BLaER1 treated with 17β-estradiol and CSF1 and Interleukin-3, amounts not matched to agents 10 nM and 100 nM (cell line): ENCODE results near the gene SWSAP1.

ENCODE experiments used
- H3K27ac ChIP-seq, 11 experiments: shearing (Covaris generic); formaldehyde crosslinking; 2 replicates each; pipeline ENCODE4 v1.8.1; 2022
- H3K27me3 ChIP-seq, 11 experiments: shearing (Covaris generic); formaldehyde crosslinking; 2 replicates each; pipeline ENCODE4 v1.8.1; 2022
- H3K36me3 ChIP-seq, 11 experiments: shearing (Covaris generic); formaldehyde crosslinking; 2 replicates each; pipeline ENCODE4 v1.8.1; 2022
- H3K4me1 ChIP-seq, 10 experiments: shearing (Covaris generic); formaldehyde crosslinking; 2 replicates each; pipeline ENCODE4 v1.8.1; 2022
- H3K4me2 ChIP-seq, 11 experiments: shearing (Covaris generic); formaldehyde crosslinking; 2 replicates each; pipeline ENCODE4 v1.8.1; 2022
- H3K4me3 ChIP-seq, 10 experiments: shearing (Covaris generic); formaldehyde crosslinking; 2 replicates each; pipeline ENCODE4 v1.8.1; 2022
- H3K9ac ChIP-seq, 11 experiments: shearing (Covaris generic); formaldehyde crosslinking; 2 replicates each; pipeline ENCODE4 v1.8.1; 2022
- H3K9me3 ChIP-seq, 11 experiments: shearing (Covaris generic); formaldehyde crosslinking; replicated peaks in 1 of 11; 2 replicates each; pipeline ENCODE4 v1.8.1; 2022
- H4K20me1 ChIP-seq, 11 experiments: shearing (Covaris generic); formaldehyde crosslinking; 2 replicates each; pipeline ENCODE4 v1.8.1; 2022
- Cebpa-rat ChIP-seq, 11 experiments: shearing (Covaris generic); IDR thresholded peaks; 2 replicates each; pipeline ENCODE4 v1.8.1; 2022

Gene SWSAP1

GRCh38 chr19:11356676-11357550 lies 17.6 kb upstream of the SWSAP1 start:
- H3K9me3 ChIP-seq = no peaks in the 10 kb centered on the region
- peaks cover 6 to 25% (median 18%) of the 10 kb centered on the region in 10 experiments; a peak in 18 of 20 replicates for H3K4me1 ChIP-seq
- H3K36me3 ChIP-seq = peaks cover 0 to 35% (median 11%) of the 10 kb centered on the region in 11 experiments; a peak in 10 of 22 replicates
- peak overlapping the region in 3 of 10 experiments; percentile 51 to 73 (median 65); a peak in 5 of 20 replicates for H3K4me3 ChIP-seq
- peaks cover 0 to 39% (median 0%) of the 10 kb centered on the region in 11 experiments; a peak in 9 of 22 replicates for H4K20me1 ChIP-seq
- no peak for TF ChIP-seq Cebpa-rat (IDR thresholded peaks at IDR 0.05)
- no peak overlapping the region for H3K9ac ChIP-seq
- no peak overlapping the region for H3K27ac ChIP-seq
- H3K4me2 ChIP-seq = peak overlapping the region in 10 of 11 experiments; percentile 76 to 98 (median 88); a peak in 14 of 22 replicates
- no peaks in the 10 kb centered on the region for H3K27me3 ChIP-seq

GRCh38 chr19:11359421-11359820 lies 15.0 kb upstream of the SWSAP1 start:
- Histone ChIP-seq H3K4me2 (no peak overlapping the region), H3K36me3 (peaks cover 0 to 61% (median 12%) of the 10 kb centered on the region in 11 experiments; a peak in 11 of 22 replicates), H3K9ac (no peak overlapping the region), H3K4me3 (no peak overlapping the region), H3K9me3 (no peaks in the 10 kb centered on the region), H3K4me1 (peaks cover 6 to 25% (median 18%) of the 10 kb centered on the region in 10 experiments; a peak in 18 of 20 replicates), H4K20me1 (peaks cover 0 to 49% (median 0%) of the 10 kb centered on the region in 11 experiments; a peak in 9 of 22 replicates), H3K27me3 (no peaks in the 10 kb centered on the region), H3K27ac (no peak overlapping the region)
- no peak for TF ChIP-seq Cebpa-rat (IDR thresholded peaks at IDR 0.05)

- H3K27me3 ChIP-seq = no peaks in the 10 kb centered on the region
- no peak for TF ChIP-seq Cebpa-rat (IDR thresholded peaks at IDR 0.05)
- H3K4me1 ChIP-seq = peaks cover 0 to 14% (median 10%) of the 10 kb centered on the region in 10 experiments; a peak in 14 of 20 replicates
- H3K9me3 ChIP-seq = no peaks in the 10 kb centered on the region
- peaks cover 0 to 56% (median 0%) of the 10 kb centered on the region in 11 experiments; a peak in 9 of 22 replicates for H4K20me1 ChIP-seq
- no peak overlapping the region for H3K9ac ChIP-seq
- H3K4me3 ChIP-seq = no peak overlapping the region
- no peak overlapping the region for H3K27ac ChIP-seq
- H3K4me2 ChIP-seq = no peak overlapping the region
- H3K36me3 ChIP-seq = peaks cover 0 to 78% (median 12%) of the 10 kb centered on the region in 11 experiments; a peak in 12 of 22 replicates
Measured at GRCh38 chr19:11361037-11361770, 13.3 kb upstream of the SWSAP1 start.

- Histone ChIP-seq H3K4me1 (peaks cover 0 to 5% (median 1%) of the 10 kb centered on the region in 10 experiments; a peak in 7 of 20 replicates), H4K20me1 (peaks cover 0 to 49% (median 0%) of the 10 kb centered on the region in 11 experiments; a peak in 8 of 22 replicates), H3K27me3 (no peaks in the 10 kb centered on the region), H3K9ac (no peak overlapping the region), H3K4me3 (no peak overlapping the region), H3K36me3 (peaks cover 0 to 81% (median 12%) of the 10 kb centered on the region in 11 experiments; a peak in 12 of 22 replicates), H3K4me2 (no peak overlapping the region), H3K9me3 (no peaks in the 10 kb centered on the region), H3K27ac (no peak overlapping the region)
- no peak for TF ChIP-seq Cebpa-rat (IDR thresholded peaks at IDR 0.05)
Measured at GRCh38 chr19:11361771-11362731, 12.4 kb upstream of the SWSAP1 start.

GRCh38 chr19:11363881-11364280 lies 10.6 kb upstream of the SWSAP1 start:
- Histone ChIP-seq H3K4me2 (no peak overlapping the region), H3K27me3 (no peaks in the 10 kb centered on the region), H3K4me1 (peaks cover 0 to 3% (median 0%) of the 10 kb centered on the region in 10 experiments; a peak in 1 of 20 replicates), H3K27ac (no peak overlapping the region), H3K9ac (no peak overlapping the region), H3K36me3 (peaks cover 0 to 88% (median 12%) of the 10 kb centered on the region in 11 experiments; a peak in 13 of 22 replicates), H3K4me3 (no peak overlapping the region), H4K20me1 (peaks cover 0 to 32% (median 0%) of the 10 kb centered on the region in 11 experiments; a peak in 6 of 22 replicates), H3K9me3 (no peaks in the 10 kb centered on the region)
- no peak for TF ChIP-seq Cebpa-rat (IDR thresholded peaks at IDR 0.05)

GRCh38 chr19:11364296-11364904 lies 10.1 kb upstream of the SWSAP1 start:
- no peaks in the 10 kb centered on the region; a peak in 1 of 20 replicates for H3K4me1 ChIP-seq
- H3K27ac ChIP-seq = no peak overlapping the region
- H3K9me3 ChIP-seq = no peaks in the 10 kb centered on the region
- H4K20me1 ChIP-seq = peaks cover 0 to 35% (median 0%) of the 10 kb centered on the region in 11 experiments; a peak in 5 of 22 replicates
- H3K4me3 ChIP-seq = no peak overlapping the region
- peaks cover 0 to 83% (median 12%) of the 10 kb centered on the region in 11 experiments; a peak in 13 of 22 replicates for H3K36me3 ChIP-seq
- no peak overlapping the region for H3K4me2 ChIP-seq
- H3K27me3 ChIP-seq = no peaks in the 10 kb centered on the region
- no peak for TF ChIP-seq Cebpa-rat (IDR thresholded peaks at IDR 0.05)
- no peak overlapping the region for H3K9ac ChIP-seq

GRCh38 chr19:11364935-11365334 lies 9.5 kb upstream of the SWSAP1 start:
- H3K4me2 ChIP-seq = no peak overlapping the region
- no peaks in the 10 kb centered on the region; a peak in 1 of 20 replicates for H3K4me1 ChIP-seq
- H3K27ac ChIP-seq = no peak overlapping the region
- no peak overlapping the region for H3K9ac ChIP-seq
- no peak overlapping the region for H3K4me3 ChIP-seq
- H3K27me3 ChIP-seq = no peaks in the 10 kb centered on the region
- H4K20me1 ChIP-seq = peaks cover 0 to 35% (median 0%) of the 10 kb centered on the region in 11 experiments; a peak in 5 of 22 replicates
- TF ChIP-seq Cebpa-rat (IDR thresholded peaks at IDR 0.05) = no peak
- H3K9me3 ChIP-seq = no peaks in the 10 kb centered on the region
- peaks cover 0 to 78% (median 12%) of the 10 kb centered on the region in 11 experiments; a peak in 13 of 22 replicates for H3K36me3 ChIP-seq
